DMS 273 (cell line): ENCODE measurements around the gene DAW1.
"Not testable (repeated sequence)": the region's sequence is repeated elsewhere in the genome, so short reads cannot be mapped to it uniquely, and the experiment has no call there.

Experiments used
- DNase-seq: peaks from one replicate; lab custom pipeline; 2025; ENCODE audit not compliant: unreplicated experiment; lab: John Stamatoyannopoulos, UW

DAW1 gene

GRCh38 chr2:227908266-227909054 is 37.0 kb downstream of the DAW1 start:
- no peak for DNase-seq

GRCh38 chr2:227914362-227914761 is 42.9 kb downstream of the DAW1 start:
- DNase-seq: no peak

DNA sequence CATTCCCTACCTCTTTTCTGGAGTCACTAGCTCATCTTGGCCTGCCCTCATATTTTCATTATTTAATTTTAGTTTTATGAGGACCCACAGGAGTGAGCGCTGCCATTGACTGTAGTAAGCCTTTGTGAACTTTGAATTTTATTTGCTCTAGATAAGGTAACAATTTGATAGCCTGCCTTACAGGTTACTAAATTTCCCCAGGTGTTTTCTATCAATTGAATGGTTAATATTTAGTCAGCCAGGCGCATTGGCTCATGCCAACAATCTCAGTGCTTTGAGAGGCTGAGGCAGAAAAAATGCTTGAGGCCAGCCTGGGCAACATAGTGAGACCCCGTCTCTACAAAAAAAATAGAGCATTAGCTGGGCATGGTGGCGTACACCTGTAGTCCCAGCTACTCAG is 50.2 kb downstream of the DAW1 start:
- DNase-seq: no peak

- DNase-seq: no peak
Measured at GRCh38 chr2:227932001-227932400, 60.6 kb downstream of the DAW1 start.

DNA sequence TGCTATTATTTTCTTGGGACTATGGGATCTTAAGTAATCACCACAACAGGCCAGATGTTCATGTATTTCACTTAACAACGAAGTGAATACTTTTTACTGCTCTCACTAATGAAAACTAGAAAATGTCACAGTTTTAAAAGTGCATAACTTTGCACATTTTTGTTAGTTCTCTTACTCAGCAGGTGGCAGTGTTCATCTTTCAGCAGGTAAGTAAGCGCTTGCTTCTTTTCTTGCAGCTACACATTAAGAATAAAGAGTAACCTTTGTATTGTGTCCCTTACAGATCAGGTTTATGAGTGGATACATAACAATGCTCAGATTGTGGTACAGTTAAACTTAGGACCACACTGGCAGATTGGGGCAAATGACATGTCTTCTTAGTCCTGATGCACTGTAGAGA is 61.0 kb downstream of the DAW1 start:
- no peak for DNase-seq

DNA sequence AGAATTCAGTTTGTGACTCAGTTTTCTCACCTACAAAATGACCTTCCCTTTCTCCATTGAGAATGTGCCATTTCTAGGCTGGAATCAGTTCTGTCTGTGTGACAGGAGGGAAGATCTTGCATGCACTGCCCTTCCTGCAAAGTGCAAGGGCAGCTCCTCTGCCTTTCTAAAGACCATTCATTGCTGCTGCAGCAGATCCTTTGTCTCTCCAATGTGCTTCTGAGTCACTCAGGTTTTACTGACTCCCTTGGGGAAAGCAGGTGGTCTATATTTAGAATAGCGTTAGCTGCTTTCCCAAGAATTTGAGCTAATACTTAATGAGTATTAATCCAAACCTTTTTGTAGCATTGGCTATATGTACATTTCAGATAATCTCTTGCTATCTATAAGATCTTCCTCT is 62.5 kb downstream of the DAW1 start:
- no peak for DNase-seq

DNA sequence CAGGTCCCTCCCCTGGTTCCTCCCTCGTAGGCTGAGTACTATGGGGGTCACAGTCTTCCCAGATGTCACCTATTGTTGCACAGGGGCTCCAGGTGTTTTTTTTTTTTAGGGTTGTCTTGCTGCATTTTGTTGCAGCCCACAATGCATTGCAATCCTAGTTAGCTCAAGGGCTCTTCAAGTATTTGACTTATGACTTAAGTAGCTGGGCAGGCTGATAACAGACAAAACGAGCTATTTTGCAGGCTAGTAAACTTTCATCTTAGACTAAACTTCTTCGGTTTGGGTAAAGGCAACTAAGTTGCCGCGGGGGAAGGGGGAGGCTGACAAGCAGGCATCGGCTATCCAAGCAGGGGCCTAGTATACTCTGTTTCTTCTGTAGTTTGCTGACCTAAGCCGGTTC is 64.8 kb downstream of the DAW1 start:
- DNase-seq: not testable (repeated sequence)

- DNase-seq: peak; percentile 77
Measured at GRCh38 chr2:227939271-227940027, 68.0 kb downstream of the DAW1 start.

- DNase-seq: no peak
Measured at GRCh38 chr2:227942021-227942420, 70.6 kb downstream of the DAW1 start.

DNA sequence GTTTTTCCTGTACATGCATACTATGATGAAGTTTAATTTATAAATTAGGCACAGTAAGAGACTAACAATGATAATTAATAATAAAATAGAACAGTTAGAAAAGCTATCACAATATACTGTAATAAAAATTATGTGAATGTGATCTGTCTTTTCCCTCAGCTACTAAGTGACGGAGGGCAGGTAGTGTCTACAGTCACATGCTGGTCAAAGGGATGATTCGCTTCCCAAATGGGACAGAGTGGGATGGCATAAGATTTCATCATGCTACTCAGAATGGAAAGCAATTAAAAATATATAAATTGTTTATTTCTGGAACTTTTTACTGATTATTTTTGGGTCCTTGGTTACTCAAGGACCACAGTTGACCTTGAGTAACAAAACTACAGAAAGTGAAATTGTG is 71.5 kb downstream of the DAW1 start:
- DNase-seq: no peak

- no peak for DNase-seq
Measured at GRCh38 chr2:227960317-227960716, 88.9 kb downstream of the DAW1 start.

DNA sequence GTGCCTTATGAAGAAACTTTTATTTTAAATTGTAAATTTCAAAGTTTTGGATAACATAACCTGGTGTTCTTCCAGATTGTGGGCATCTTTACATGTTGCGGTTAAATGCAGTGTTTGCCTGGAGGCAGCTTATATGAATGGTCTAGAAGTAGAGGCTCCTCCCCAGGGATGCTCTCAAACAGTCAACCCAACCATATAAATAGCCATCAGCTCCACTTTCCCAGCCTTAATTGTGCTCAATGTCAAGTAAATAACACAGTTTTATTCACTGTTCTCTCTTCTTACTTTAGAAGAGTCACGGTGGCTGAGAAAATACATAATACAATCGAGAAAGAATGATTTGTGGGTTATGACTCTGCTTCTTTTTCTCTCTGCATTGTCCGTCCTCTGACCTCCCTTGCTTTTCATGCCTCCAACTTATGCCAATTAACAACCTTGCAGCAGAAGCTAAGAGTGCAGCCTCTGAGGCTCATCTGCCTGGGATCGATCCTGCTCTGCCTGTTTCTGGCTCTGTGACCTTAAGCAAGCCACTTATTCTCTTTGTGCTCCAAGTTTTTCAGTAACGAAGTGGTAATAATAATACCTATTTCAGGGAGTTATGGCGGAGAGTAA is 100.3 kb downstream of the DAW1 start:
- DNase-seq: no peak

- no peak for DNase-seq
Measured at GRCh38 chr2:227973241-227973640, 101.8 kb downstream of the DAW1 start.
